Embryonic facial prominence (tissue), 1 donor: ENCODE measurements around the gene FLT4.

Source experiments
- DNase-seq: peaks from one replicate; pipeline ENCODE4 v3.0.0-alpha.2; 2016; ENCODE audit errors: extremely low spot score

Gene FLT4

GRCh38 chr5:180642181-180642775 is 7.1 kb downstream of the FLT4 start:
- no peak for DNase-seq

GRCh38 chr5:180641566-180641900 is 7.9 kb downstream of the FLT4 start:
- no peak for DNase-seq

GRCh38 chr5:180640861-180641565 is 8.4 kb downstream of the FLT4 start:
- DNase-seq = no peak

- DNase-seq = no peak
Observed at GRCh38 chr5:180640611-180640860, 8.9 kb downstream of the FLT4 start.

GRCh38 chr5:180639741-180640610 is 9.4 kb downstream of the FLT4 start:
- no peak for DNase-seq

- DNase-seq = no peak
Observed at GRCh38 chr5:180639287-180639686, 10.1 kb downstream of the FLT4 start.

GRCh38 chr5:180637962-180638680 is 11.3 kb downstream of the FLT4 start:
- no peak for DNase-seq

GRCh38 chr5:180636403-180637075 is 12.9 kb downstream of the FLT4 start:
- DNase-seq = no peak

- no peak for DNase-seq
Observed at GRCh38 chr5:180636016-180636402, 13.4 kb downstream of the FLT4 start.

GRCh38 chr5:180633283-180634177 is 15.9 kb downstream of the FLT4 start:
- no peak for DNase-seq

GRCh38 chr5:180632768-180633167 is 16.6 kb downstream of the FLT4 start:
- no peak for DNase-seq

- DNase-seq = no peak
Observed at GRCh38 chr5:180631549-180632383, 17.6 kb downstream of the FLT4 start.

- no peak for DNase-seq
Observed at GRCh38 chr5:180630426-180630825, 19.0 kb downstream of the FLT4 start.

GRCh38 chr5:180629831-180630382 is 19.5 kb downstream of the FLT4 start:
- DNase-seq = no peak

- no peak for DNase-seq
Observed at GRCh38 chr5:180628827-180629750, 20.3 kb downstream of the FLT4 start.

GRCh38 chr5:180628211-180628610 is 21.2 kb downstream of the FLT4 start:
- DNase-seq = no peak

- no peak for DNase-seq
Observed at GRCh38 chr5:180627386-180628120, 21.8 kb downstream of the FLT4 start.
